Thyroid gland (tissue), 4 donors: ENCODE results near the gene ZSWIM5. TPM values are rescaled to one million over a fixed set of nuclear protein-coding genes. Genes with fewer than 3 reads are reported as not detected.

Experiments used
- DNase-seq, 2 donors: peaks; one replicate each; pipeline ENCODE4 v3.0.0-alpha.2; 2019
- H3K27ac ChIP-seq, 3 donors: fragments of 200-600 bp; sonication (generic); 1 replicate in 2 of 3; 2 replicates in 1 of 3; pipeline ENCODE4 v1.5.1; 2016 to 2019; ENCODE audit warnings: mild to moderate bottlenecking in 1 of 3, moderate library complexity in 1 of 3
- H3K27me3 ChIP-seq: fragments of 200-600 bp; sonication (generic); one replicate; pipeline ENCODE4 v1.5.1; 2019
- H3K36me3 ChIP-seq, 2 donors: fragments of 200-600 bp; sonication (generic); one replicate each; pipeline ENCODE4 v1.5.1; 2016 to 2019
- H3K4me1 ChIP-seq, 2 donors: fragments of 200-600 bp; sonication (generic); one replicate each; pipeline ENCODE4 v1.5.1; 2017 to 2019
- H3K4me3 ChIP-seq, 3 donors: fragments of 200-600 bp; sonication (generic); replicated peaks in 1 of 3; 1 replicate in 2 of 3; 2 replicates in 1 of 3; pipeline ENCODE4 v1.5.1; 2016; ENCODE audit warnings: mild to moderate bottlenecking in 1 of 3
- H3K9me3 ChIP-seq: fragments of 200-600 bp; sonication (generic); one replicate; pipeline ENCODE4 v1.5.1; 2017
- POLR2A ChIP-seq, 2 donors: fragments of 450-650 bp; IDR thresholded peaks; one replicate each; pipeline ENCODE4 v1.6.1; 2017; ENCODE audit warnings: antibody characterized with exemption in 2 of 2, mild to moderate bottlenecking in 2 of 2, moderate library complexity in 1 of 2
- WGBS, 2 donors: methylation state at CpG; one replicate each; pipeline ENCODE4 v1.1.5; 2017; 5-methylcytosine and 5-hydroxymethylcytosine counted together
- intact Hi-C: fragments of 100-400 bp; cut with DNase I; formaldehyde crosslinking; loops from one replicate; pipeline ENCODE4 v1.15.1; 2023
- total RNA-seq, 4 donors: library from RNA; depleted of rRNA; stranded (reverse); fragments of >200 nt; gene quantifications; one replicate each; pipeline ENCODE4 v1.2.3, GENCODE V29; 2016
- TF ChIP-seq, protein P1 (sequence below), 6 experiments: fragments of 200-600 bp in 3 of 6; fragments of 450-650 bp in 3 of 6; sonication (generic) in 3 of 6; IDR thresholded peaks; one replicate each; pipeline ENCODE4 v1.5.1; 2016 to 2019; ENCODE audit warnings: antibody characterized with exemption in 6 of 6, mild to moderate bottlenecking in 2 of 6, inconsistent platforms in 1 of 6, moderate library complexity in 1 of 6

The ZSWIM5 gene
- total RNA-seq, 4 donors from 2014 or later = 6.3 to 15.4 (median 12.5) TPM

DNA sequence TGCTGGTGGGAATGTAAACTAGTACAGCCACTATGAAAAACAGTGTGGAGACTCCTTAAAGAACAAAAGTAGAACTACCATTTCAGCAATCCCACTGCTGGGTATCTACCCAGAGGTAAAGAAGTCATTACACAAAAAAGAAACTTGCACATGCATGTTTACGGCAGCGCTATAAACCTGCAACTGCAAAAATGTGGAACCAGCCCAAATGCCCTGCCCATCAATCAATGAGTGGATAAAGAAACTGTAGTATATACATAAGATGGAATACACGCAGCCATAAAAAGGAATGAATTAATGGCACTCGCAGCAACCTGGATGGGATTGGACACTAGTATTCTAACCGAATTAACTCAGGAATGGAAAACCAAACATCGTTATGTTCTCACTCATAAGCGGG lies 51.0 kb downstream of the ZSWIM5 start:
- no peak for DNase-seq
- intact Hi-C loops = no loop called here
- H3K9me3 ChIP-seq = no peaks in the 10 kb centered on the region
- TF ChIP-seq POLR2A (IDR thresholded peaks at IDR 0.05) = no peak
- TF ChIP-seq, protein P1, sequence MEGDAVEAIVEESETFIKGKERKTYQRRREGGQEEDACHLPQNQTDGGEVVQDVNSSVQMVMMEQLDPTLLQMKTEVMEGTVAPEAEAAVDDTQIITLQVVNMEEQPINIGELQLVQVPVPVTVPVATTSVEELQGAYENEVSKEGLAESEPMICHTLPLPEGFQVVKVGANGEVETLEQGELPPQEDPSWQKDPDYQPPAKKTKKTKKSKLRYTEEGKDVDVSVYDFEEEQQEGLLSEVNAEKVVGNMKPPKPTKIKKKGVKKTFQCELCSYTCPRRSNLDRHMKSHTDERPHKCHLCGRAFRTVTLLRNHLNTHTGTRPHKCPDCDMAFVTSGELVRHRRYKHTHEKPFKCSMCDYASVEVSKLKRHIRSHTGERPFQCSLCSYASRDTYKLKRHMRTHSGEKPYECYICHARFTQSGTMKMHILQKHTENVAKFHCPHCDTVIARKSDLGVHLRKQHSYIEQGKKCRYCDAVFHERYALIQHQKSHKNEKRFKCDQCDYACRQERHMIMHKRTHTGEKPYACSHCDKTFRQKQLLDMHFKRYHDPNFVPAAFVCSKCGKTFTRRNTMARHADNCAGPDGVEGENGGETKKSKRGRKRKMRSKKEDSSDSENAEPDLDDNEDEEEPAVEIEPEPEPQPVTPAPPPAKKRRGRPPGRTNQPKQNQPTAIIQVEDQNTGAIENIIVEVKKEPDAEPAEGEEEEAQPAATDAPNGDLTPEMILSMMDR (IDR thresholded peaks at IDR 0.05) = no peak
- H3K27me3 ChIP-seq = no peaks in the 10 kb centered on the region
- no peaks in the 10 kb centered on the region for H3K4me1 ChIP-seq
- H3K4me3 ChIP-seq = no peak overlapping the region
- 97 to 98% methylated on average over 7 of the region's 7 CpGs for WGBS, 2 donors
- no peak overlapping the region for H3K27ac ChIP-seq
- no peaks in the 10 kb centered on the region for H3K36me3 ChIP-seq

DNA sequence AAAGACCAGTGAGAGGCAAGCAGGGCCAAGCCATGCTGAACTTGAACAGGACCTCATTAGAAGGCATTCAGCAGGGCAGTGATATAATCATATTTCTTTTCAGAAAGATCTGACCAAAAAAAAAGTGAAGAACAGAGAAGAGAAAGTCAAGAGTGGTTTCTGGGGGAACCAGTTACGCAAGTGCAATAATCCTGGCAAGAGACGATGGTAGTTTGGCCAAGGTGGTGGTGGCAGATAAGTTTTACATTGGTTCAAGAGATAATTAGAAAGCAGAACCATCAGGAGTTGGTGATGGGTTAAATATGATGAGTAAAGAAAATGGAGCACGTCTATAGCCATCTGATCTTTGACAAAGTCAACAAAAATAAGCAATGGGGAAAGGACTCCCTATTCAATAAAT lies 54.3 kb downstream of the ZSWIM5 start:
- H3K9me3 ChIP-seq = no peaks in the 10 kb centered on the region
- no peak overlapping the region for H3K27ac ChIP-seq
- WGBS, 2 donors = 59 to 65% methylated on average over 3 of the region's 3 CpGs
- TF ChIP-seq POLR2A (IDR thresholded peaks at IDR 0.05) = no peak
- TF ChIP-seq, protein P1 (IDR thresholded peaks at IDR 0.05) = no peak
- intact Hi-C loops = no loop called here
- DNase-seq = no peak
- no peaks in the 10 kb centered on the region for H3K27me3 ChIP-seq
- no peaks in the 10 kb centered on the region for H3K36me3 ChIP-seq
- no peak overlapping the region for H3K4me3 ChIP-seq
- H3K4me1 ChIP-seq = no peaks in the 10 kb centered on the region

DNA sequence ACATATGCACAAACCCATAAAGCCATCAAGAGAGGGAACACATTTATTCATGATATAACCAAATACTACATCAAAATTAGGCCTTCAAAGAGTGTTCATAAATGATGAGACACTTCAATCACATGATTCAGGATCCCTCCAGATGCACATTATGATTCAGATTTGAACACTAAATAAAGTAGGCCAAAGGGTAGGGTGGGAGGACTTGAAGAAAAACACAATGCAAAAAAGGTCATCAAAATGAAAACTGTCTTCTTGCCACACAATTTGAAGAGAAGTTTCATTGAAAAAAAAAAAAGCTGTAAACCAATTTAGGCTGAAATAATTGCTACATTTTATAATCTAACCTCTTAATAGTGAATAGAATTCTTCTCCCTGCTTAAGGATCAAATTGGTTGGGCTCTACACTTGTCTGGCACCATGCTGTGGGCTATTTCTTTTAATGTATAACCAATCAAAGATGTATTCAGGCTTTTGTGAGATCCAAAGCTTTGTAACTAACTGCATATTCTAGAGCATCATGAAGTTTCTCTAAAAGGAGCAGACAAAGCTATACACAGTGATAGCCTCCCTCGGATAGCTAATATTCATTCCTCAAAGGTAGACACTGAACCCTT lies 58.1 kb downstream of the ZSWIM5 start:
- no peak overlapping the region for H3K27ac ChIP-seq
- no peak for DNase-seq
- WGBS, 2 donors = 84 to 98% methylated on average over 1 of the region's 1 CpG
- TF ChIP-seq, protein P1 (IDR thresholded peaks at IDR 0.05) = no peak
- TF ChIP-seq POLR2A (IDR thresholded peaks at IDR 0.05) = no peak
- no peak overlapping the region for H3K4me3 ChIP-seq
- H3K36me3 ChIP-seq = no peaks in the 10 kb centered on the region
- H3K27me3 ChIP-seq = no peaks in the 10 kb centered on the region
- no peaks in the 10 kb centered on the region for H3K4me1 ChIP-seq
- H3K9me3 ChIP-seq = no peaks in the 10 kb centered on the region
- intact Hi-C loops = no loop called here

DNA sequence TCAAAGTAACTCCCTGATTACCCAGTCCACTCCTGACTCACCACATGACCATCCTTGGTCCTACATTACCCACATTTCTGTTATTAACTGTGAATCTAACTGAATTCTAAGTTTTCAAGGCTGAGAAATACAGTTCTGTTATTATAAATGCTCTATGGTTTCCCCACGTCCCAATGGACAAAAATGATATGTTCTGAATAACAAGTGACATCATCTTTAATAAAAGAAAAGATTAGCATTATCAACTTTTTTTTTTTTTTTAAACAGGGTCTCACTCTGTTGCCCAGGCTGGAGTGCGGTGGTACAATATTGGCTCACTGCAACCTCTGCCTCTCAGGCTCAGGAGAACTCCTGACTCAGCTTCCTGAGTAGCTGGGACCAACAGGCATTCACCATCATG lies 59.6 kb downstream of the ZSWIM5 start:
- H3K27ac ChIP-seq = no peak overlapping the region
- no peak for DNase-seq
- TF ChIP-seq, protein P1 (IDR thresholded peaks at IDR 0.05) = no peak
- TF ChIP-seq POLR2A (IDR thresholded peaks at IDR 0.05) = no peak
- H3K27me3 ChIP-seq = no peaks in the 10 kb centered on the region
- intact Hi-C loops = no loop called here
- H3K4me1 ChIP-seq = no peaks in the 10 kb centered on the region
- no peaks in the 10 kb centered on the region for H3K9me3 ChIP-seq
- H3K36me3 ChIP-seq = no peaks in the 10 kb centered on the region
- no peak overlapping the region for H3K4me3 ChIP-seq
- WGBS, 2 donors = 95 to 97% methylated on average over 2 of the region's 2 CpGs

DNA sequence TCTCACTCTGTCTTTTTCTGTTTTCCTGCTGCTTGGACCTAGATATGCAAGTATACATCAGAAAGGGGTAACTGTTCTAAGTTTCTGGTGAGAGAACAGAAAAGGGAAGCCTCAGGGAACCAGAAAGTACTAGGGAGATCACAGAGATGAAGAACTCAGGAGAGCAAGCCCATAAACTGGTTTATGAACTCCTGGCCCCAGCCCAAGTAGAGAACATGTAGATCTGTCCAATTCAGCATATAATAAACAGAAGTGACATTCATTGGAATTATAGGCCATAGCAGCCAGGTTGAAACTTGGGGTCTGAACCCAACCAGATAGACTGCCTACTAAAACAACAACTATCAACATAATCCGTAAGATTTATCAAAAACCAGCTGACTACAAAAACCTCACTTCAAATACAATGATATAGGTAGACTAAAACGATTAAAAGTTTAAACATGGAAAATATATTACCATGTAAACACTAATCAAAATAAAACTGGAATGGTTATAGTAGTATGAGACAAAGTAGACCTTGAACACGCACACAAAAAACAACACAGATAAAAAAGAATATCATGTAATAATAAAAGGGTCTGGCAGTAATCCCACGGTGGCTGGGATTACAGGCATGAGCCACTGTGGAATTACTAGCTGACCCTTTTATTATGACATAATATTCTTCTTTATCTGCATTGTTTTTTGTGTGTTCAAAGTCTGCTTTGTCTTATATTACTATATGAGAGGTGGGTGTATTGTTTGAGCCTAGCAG lies 65.0 kb downstream of the ZSWIM5 start:
- Histone ChIP-seq H3K4me3 (no peak overlapping the region), H3K27me3 (no peaks in the 10 kb centered on the region), H3K4me1 (no peaks in the 10 kb centered on the region), H3K9me3 (no peaks in the 10 kb centered on the region), H3K36me3 (no peaks in the 10 kb centered on the region), H3K27ac (no peak overlapping the region)
- intact Hi-C loops = no loop called here
- TF ChIP-seq POLR2A (IDR thresholded peaks at IDR 0.05) = no peak
- TF ChIP-seq, protein P1 (IDR thresholded peaks at IDR 0.05) = no peak
- WGBS, 2 donors = 90 to 95% methylated on average over 4 of the region's 4 CpGs
- no peak for DNase-seq
